GM19324 (cell line): Measurements from ENCODE around the gene NR0B1.

Source experiments
- ATAC-seq: cut with Tn5 transposase; IDR thresholded peaks from one replicate; pipeline ENCODE4 v1.9.1; 2021; ENCODE audit warnings: mild to moderate bottlenecking, moderate library complexity; ENCODE audit not compliant: unreplicated experiment, low FRiP score

Gene NR0B1, protein sequence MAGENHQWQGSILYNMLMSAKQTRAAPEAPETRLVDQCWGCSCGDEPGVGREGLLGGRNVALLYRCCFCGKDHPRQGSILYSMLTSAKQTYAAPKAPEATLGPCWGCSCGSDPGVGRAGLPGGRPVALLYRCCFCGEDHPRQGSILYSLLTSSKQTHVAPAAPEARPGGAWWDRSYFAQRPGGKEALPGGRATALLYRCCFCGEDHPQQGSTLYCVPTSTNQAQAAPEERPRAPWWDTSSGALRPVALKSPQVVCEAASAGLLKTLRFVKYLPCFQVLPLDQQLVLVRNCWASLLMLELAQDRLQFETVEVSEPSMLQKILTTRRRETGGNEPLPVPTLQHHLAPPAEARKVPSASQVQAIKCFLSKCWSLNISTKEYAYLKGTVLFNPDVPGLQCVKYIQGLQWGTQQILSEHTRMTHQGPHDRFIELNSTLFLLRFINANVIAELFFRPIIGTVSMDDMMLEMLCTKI

DNA sequence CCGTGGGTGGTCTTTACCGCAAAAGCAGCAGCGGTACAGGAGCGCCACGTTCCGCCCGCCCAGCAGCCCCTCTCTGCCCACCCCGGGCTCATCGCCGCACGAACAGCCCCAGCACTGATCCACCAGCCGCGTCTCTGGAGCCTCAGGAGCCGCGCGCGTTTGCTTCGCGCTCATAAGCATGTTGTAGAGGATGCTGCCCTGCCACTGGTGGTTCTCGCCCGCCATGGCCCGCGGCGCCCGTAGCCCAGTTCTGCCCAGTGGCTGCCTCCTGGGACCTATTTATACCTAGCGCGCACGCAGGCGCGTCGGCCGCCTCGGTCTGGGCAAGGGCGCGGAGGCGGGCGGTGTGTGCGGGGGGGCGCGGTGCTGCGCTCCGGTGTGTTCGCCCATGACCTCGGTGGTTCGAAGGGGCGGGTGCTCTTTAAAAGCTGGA, at the start of gene NR0B1:
Gene NR0B1 (minus strand): TSS at position 252 of the 433 bp plus-strand sequence. CDS start 27 bp downstream, at position 225.
- ATAC-seq = no peak

DNA sequence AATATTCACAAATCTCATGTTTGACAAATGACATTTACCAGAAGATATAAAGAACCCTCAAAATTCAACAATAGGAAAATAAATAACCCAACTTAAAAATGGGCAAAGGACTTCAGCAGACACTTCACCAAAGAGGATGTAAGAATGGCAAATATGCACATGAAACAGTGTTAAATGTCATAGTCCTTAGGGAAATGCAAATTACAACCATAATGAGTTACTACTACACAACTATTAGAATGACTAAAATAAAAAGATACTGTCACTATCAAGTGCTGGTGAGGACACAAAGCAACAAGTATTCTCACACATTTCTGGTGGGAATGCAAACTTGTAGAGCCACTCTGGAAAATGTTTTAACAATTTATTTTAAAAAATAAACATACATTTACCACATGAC, 40.8 kb upstream of the NR0B1 start:
- no peak for ATAC-seq

DNA sequence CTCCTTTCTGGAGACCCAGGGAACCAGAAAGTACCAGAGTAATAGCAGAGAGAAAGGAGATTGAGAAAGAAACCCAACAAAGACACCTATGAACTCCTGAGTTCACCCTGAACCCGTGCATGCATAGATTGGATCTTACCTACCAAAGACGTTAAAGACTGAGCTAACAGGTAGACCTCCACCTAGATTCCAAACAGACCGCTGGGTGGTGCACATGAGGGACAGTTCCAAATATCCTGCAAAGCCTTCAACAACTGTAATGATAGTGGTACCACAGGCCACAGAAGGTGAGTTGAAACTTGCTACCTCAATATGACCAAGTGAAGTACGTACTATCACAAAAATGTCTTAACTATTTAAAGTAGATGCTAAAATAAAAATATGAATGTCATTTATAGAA, 34.0 kb upstream of the NR0B1 start:
- ATAC-seq = no peak

DNA sequence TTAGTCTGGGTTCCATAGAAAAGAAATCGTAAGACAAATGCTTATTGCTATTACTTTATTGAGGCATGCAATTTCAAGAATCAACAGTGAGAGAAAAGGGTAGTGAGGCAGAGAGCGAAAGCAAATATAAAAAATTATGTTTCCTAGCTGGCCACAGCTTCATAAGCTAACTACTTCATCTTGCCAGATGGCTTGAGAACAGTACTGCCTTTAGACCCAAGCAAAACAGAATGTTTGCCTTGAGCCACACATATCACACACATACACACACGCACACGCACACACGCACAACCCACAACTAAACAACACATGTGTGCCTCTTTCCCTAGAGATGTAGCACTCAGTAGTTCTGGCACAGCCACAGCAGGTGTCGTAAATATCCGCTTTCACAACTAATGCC, 31.6 kb upstream of the NR0B1 start:
- ATAC-seq = no peak

DNA sequence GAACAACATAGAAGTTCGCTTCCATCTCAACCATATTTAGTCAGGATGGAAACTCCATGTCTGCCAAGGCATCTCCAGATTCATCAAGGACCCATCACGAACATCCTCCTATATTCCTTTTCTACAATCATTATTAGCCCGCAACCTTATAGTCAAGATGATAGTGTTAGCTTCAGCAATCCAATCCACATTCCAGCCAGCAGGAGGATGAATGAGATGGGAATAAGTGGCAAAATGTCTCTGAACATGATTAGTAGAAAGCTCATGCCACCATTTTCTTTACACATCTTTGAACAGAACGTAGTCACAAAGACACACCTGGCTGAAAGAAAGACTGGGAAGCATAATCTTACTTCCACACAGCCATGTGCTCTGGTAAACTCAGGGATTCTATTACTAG, 18.6 kb upstream of the NR0B1 start:
- ATAC-seq = no peak

DNA sequence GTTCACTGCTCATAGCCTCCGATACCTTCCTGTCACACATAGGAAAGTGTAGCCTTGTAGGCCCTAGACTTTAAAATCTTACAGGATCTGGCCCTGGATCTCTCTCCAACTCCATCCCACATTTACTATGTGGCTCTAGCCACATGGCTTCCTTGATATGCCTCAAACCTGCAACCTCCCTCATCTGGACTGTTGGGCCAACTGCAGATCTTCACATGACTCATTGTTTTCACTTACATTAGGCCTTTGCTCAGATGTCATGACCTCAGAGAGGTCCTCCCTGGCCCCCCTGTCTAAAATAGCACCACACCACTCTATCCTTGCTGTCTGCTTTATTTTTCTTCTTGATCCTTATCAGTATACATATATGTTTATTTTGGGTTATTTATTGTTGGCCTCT, 8.1 kb upstream of the NR0B1 start:
- no peak for ATAC-seq

DNA sequence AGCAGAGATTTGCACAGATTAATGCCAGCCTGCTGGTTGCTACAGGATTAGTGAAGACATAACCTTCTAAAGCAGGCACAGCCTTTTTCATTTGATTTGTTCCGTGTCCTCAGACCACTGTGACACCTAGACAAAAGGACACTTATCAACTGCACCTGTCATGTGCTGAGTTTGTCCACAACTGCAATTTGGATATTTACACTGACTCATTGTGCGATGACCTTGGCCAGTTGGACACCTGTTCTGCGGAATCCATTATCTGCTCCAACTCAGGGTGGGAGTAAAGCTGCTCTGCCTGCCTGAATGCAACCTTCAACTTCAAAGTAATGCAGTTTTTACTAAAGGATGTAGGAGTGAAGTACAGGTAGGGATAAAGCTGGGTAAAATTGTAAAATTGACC, 4.1 kb upstream of the NR0B1 start:
- no peak for ATAC-seq

DNA sequence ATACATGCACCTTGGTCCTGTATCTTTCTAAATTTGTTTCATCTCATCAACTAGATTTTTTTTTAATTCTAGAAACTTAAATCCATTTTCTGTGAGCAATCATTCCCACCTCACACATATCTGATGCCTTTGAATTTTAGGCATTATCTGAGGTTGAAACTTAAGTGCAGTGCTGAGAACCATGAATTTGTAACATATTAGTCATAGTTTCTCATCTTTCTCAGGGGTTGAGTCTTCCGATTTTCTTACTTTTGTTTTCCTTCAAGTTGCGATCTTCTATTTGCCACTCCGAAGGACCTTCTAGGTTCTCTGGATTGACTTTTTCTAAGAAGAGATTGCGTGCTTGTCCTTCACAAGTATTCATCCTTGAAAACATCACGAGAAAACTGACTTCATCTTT, 3.7 kb upstream of the NR0B1 start:
- ATAC-seq = no peak

DNA sequence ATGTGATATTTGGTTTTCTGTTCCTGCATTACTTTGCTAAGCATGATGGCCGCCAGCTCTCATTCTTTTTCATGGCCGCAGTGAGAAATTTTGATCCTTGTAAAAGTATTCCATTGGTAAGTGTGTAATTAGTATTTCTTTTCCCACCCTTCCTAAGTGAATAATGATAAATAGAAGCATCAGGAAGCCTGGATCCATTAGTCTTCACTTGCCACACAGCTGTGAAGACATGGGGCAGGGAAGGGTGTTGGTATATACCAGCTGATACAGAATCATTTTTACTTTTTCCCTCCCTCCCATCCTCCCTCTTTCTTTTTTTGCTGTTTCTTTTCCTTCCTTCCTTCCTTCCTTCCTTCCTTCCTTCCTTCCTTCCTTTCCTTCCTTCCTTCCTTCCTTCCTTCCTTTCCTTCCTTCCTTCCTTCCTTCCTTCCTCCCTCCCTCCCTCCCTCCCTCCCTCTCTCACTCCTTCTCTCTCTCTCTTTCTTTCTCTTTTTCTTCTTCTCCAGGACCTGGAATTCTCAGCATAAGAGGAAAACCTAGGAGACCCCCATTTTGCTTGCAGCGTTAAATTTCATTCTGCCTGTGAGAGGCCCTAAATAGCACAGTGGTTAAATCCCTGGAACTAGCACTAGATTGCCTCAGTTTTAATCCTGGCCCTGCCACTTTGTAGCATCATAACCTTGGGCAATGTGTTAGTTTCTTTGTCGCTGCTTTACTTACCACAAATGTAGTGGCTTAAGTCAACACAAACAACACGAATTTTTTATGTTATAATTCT, 1.4 kb upstream of the NR0B1 start:
- ATAC-seq = no peak

DNA sequence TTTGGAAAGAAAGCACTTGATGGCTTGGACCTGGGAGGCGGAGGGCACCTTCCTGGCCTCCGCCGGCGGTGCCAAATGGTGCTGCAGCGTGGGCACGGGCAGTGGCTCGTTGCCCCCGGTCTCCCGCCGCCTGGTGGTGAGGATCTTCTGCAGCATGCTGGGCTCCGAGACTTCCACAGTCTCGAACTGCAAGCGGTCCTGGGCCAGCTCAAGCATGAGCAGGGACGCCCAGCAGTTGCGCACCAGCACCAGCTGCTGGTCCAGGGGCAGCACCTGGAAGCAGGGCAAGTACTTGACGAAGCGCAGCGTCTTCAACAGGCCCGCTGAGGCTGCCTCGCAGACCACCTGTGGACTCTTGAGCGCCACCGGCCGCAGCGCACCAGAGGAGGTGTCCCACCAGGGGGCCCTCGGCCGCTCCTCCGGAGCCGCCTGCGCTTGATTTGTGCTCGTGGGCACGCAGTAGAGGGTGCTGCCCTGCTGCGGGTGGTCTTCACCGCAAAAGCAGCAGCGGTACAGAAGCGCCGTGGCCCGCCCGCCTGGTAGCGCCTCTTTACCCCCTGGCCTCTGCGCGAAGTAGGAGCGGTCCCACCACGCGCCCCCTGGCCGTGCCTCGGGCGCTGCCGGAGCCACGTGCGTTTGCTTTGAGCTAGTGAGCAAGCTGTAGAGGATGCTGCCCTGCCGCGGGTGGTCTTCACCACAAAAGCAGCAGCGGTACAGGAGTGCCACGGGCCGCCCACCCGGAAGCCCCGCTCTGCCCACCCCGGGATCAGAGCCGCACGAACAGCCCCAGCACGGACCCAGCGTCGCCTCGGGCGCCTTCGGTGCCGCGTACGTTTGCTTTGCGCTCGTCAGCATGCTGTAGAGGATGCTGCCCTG, 689 bp downstream of the NR0B1 start:
- no peak for ATAC-seq

DNA sequence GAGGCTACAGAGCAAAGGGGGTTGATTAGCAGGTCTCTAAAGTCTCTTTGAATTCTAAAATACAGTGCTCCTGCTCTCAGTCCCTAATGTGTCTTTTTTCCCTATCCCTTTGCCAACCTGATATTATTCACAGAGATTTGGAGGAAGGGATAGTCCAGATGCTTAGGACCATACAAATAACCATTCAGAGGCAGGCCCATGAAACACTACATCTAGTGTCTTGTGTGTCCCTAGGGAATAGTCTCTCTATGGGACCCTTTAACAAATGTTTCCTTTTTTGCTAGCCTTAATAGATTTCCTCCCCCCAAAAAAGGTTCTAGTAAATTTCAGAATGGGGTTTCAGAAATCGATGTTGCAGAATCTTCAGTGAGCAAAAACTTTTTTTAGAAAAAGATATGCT, 1.7 kb downstream of the NR0B1 start:
- no peak for ATAC-seq

DNA sequence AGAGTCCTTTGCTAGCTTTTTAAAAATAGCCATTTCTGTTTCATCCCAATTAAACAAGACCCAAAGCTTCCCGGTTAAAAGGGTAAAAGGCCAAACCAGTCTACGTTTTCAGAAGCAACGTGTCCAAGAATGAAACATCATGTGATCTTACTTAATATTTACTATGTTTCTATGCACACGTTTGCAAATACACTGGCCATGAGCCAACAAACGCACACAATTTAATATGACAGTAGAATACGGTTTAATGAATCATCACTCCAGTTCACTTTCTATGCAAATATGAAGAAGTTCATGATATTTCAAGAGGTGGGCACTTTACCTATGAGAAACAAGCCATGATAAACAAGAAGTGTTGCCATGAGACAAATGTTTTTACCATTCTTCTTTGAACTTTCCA, 4.3 kb downstream of the NR0B1 start:
- no peak for ATAC-seq

DNA sequence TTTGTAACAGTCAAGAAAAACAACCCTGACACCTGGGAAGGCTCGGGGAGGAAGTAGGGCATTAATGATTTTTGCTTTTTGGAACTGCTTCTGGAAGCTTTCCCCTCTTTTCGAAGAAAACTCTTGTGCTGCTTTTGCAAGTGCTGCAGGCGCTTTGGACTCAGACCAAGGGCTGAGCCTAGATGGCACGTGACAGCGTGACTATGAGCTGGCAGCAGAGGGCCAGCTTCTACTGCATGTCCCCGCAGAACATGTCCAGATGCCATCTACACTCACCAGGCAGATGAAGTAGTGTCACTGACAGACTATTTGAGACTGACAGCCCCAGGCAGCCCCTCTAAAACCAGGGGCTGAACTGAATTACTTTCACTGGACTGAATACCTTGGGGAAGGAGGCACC, 6.2 kb downstream of the NR0B1 start:
- no peak for ATAC-seq

DNA sequence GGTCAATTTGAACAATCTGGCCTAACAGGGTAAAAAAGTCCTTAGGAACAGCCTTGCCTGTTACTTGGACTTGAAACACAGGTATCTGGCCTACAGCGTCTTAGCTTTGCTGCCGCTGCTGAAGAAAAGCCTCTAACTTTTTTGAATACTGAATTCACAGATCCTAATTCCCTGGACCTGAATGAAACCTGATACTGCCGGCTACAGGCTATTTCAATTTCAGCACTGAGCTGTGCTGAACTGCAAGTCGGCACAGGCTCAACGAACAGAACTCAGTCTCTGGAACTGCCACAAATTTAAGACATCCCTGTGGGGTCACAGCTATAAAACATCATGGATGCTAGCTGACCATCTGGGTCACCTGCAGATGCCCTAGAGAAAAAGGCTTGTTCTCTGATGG, 7.2 kb downstream of the NR0B1 start:
- ATAC-seq = no peak

DNA sequence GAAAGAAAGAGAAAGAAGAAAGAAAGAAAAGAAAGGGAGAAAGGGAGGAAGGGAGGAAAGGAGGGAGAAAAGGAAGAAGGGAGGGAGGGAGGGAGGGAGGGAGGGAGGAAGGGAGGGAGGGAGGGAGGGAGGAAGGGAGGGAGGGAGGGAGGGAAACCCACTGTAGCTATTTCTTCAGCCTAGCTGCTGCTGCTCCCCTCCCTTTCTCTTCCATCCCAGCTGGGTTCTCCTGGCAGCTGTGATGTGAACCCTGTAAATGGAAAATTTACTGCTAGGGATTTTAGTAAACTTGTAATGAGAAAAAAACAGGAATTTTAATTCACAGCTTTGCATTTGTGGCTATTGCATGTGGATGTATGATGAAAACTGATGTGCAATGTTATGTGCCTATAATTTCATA, 8.0 kb downstream of the NR0B1 start:
- ATAC-seq = no peak

DNA sequence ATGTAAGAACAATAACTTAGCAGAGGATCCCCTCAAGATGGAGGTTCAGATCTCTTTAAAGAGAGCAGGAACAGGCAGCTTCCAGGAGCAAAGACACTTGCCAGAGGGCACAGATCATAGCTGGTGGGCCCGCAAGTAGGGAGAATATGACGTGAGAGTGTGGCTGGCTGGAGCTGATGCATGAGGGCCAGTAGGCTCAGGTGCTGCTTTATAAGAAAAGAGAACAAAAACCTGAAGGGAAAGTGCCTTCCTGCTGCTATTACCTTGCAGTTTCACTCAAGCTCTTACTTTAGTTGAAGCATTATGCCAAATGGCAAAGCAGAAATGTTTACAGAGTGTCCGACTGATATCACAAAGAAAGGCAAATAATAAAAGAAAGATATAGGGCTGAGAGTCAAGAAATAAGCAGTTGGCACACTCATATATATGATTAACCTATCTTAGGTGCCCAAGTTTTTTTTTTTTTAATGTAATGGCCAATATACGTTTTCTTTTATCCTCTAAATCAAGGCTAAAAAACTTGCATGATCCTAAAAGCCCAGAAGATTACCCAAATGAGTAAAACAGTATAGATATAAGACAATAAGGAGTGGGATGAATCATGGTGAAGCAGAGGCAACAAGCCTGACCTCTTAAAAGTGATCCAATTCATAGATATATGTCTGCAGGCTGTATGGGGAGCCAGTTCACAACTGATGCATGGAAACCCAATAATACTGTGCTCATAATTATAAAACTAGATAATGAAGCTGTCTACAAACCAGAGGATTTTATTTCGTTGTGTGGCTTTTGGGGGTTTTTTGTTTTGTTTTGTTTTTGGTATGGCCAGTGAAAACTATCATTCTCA, 12.6 kb downstream of the NR0B1 start:
- peak; percentile 68 for ATAC-seq

DNA sequence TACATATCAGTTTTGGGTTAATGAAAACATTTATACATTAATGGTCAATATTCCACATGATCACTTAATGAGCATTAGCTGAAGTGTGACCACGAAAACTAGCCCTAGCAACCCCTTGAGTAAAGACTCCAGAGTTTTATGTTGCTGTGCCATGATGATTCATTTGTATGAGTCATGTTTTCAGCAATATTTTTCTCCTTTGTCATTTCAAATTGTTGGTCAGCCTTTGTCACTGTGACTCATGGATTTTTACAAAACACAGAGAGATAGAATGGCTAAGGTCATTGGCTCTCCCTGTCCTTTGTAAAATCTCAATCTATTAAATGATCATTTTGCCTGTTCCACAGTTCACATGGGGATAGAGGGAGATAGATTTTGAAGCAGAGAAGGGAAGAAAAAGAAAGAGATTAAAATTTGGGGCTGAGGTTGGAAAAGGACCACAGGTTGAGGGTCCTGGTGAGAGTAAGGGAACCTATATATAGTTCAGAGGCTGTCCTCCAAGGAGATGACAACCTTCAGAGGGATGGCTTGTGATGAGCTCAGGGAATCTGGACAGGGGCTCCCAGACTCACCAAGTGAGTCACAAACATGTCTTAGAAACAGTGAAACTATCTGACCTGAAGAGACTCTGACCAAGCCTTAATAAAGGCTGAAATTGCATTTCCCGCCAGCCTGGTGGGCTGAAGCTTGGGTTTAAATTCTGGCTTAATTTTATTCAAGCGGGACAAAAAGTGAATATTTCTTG, 25.6 kb downstream of the NR0B1 start:
- ATAC-seq = no peak

DNA sequence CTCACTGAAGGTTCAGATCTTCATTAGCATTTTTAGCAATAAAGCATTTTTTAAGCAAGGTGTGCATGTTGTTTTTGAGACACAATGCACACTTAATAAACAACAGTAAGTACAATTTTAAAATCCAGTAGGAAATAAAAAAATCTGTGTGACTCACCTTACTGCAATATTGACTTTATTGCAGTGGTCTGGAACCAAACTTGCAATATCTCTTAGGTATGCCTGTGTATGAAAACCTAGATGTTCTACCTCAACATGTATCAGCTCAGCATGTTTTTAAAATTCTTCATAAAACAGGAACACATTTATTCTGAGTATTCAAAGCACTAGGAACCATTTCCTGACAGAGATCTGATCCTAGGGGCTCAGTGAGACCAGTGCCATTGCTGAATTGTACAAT, 26.7 kb downstream of the NR0B1 start:
- no peak for ATAC-seq

DNA sequence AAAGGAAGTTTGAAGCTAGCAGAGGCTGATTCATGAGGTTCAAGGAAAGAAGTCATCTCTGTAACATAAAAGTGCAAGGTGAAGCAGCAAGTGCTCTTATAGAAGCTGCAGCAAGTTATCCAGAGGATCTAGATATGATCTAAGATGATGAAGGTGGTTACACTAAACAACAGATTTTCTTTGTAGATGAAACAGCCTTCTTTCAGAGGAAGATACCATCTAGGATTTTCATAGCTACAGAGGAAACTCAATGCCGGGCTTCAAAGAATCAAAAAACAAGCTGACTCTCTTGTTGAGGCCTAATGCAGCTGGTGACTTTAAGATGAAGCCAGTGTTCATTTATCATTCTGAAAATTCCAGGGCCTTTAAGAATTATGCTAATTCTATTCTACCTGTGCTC, 28.8 kb downstream of the NR0B1 start:
- ATAC-seq = no peak
